Measurements from ENCODE around the gene THAP2.
A peak's percentile ranks its signal among the peaks of the same experiment; 100 is the strongest.

Gene THAP2

DNA sequence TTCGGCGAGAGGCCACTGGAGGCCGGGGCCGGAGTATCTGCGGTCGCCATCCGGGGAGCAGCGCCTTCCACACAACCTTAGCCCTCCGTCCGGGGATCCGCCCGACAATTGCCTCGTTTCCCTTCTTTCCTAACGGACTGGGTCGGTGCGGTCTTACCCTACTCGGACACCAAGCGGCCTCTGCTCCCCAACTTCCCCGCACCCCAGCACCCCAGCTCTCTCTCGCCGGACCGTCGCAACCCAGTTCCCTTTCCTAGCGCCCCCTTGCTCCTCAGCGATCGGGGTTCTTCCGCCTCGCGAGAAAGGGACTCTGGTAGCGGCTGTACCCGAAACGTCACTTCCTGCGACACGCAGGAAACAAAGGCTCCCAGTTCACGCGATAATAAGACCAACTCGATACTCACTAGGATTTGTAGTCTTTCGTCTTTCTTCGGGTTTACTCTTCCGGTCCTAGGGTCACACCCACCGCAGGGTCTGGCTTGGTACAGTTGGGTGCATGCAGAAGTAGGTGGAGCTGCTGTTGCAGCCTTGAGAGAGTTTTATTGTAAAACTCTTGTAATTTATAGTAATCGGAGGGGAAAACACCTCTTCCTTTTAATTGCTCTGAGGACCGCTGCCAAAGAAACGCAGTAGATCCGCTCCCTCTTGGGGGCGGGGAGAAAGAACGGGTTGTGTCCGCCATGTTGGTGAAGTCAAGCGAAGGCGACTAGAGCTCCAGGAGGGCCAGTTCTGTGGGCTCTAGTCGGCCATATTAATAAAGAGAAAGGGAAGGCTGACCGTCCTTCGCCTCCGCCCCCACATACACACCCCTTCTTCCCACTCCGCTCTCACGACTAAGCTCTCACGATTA is at the start of gene THAP2, which contains the start of gene ZFC3H1:
Gene THAP2 (plus strand): TSS at position 741 of the 850 bp plus-strand sequence. CDS start 209 bp downstream, outside the sequence.
Gene ZFC3H1 (minus strand): TSS at position 288 of the 850 bp plus-strand sequence. CDS start 238 bp downstream, at position 50.
- peak; percentile 98 for DNase-seq (ENCODE audit: low read depth)
- peak; percentile 38 for TF ChIP-seq CTCF (IDR thresholded peaks at IDR 0.05; ENCODE audit: insufficient read depth, low read depth, low read length, missing control alignments)
- peak within 1 kb of the TSS; percentile 82 for H3K4me3 ChIP-seq (ENCODE audit: low read depth, low read length)

GRCh38 chr12:71621938-71622337 is 42.2 kb upstream of the THAP2 start:
- H3K4me3 ChIP-seq (ENCODE audit: low read depth, low read length): no peak overlapping the region
- no peak for TF ChIP-seq CTCF (IDR thresholded peaks at IDR 0.05; ENCODE audit: insufficient read depth, low read depth, low read length, missing control alignments)
- DNase-seq (ENCODE audit: low read depth): no peak

GRCh38 chr12:71625476-71625875 is 38.6 kb upstream of the THAP2 start:
- H3K4me3 ChIP-seq (ENCODE audit: low read depth, low read length): no peak overlapping the region
- no peak for TF ChIP-seq CTCF (IDR thresholded peaks at IDR 0.05; ENCODE audit: insufficient read depth, low read depth, low read length, missing control alignments)
- DNase-seq (ENCODE audit: low read depth): no peak

- peak; percentile 15 for DNase-seq (ENCODE audit: low read depth)
- H3K4me3 ChIP-seq (ENCODE audit: low read depth, low read length): no peak overlapping the region
- TF ChIP-seq CTCF (IDR thresholded peaks at IDR 0.05; ENCODE audit: insufficient read depth, low read depth, low read length, missing control alignments): no peak
These were observed 38.0 kb upstream of the THAP2 start for GRCh38 chr12:71626098-71626497.

DNA sequence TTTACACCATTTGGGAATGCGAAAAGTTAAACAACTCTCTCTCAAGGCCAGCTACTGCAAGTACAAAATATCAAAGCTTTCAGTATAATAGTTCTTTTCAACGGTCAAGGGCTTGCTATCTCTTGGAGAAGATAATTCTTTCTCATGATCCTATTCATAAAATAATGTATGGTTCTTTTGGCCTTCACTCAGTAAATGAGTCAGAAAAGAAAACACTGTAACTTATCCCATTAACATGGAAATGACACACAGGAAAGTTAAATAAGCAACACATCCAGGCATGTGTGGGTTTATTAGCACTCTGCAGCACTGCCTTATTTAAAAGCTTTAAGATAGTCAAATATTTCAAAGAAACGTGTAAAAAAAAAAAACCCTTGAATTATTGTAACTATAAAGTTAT is 37.3 kb upstream of the THAP2 start:
- no peak overlapping the region for H3K4me3 ChIP-seq (ENCODE audit: low read depth, low read length)
- DNase-seq (ENCODE audit: low read depth): no peak

GRCh38 chr12:71627438-71628002 is 36.6 kb upstream of the THAP2 start:
- TF ChIP-seq CTCF (IDR thresholded peaks at IDR 0.05; ENCODE audit: insufficient read depth, low read depth, low read length, missing control alignments): no peak
- DNase-seq (ENCODE audit: low read depth): no peak
- no peak overlapping the region for H3K4me3 ChIP-seq (ENCODE audit: low read depth, low read length)

More for the DNA sequence above, 37.3 kb upstream of the THAP2 start:
- no peak for TF ChIP-seq CTCF (IDR thresholded peaks at IDR 0.05; ENCODE audit: insufficient read depth, low read depth, low read length, missing control alignments)

All from GM12865 (cell line).